Endothelial cell of umbilical vein (primary cell): ENCODE measurements around the gene SLF2.

Experiments used
- EZH2 ChIP-seq: IDR thresholded peaks from 2 replicates; pipeline ENCODE4 v1.6.1; 2012; ENCODE audit warnings: borderline replicate concordance, low read depth, mild to moderate bottlenecking, moderate library complexity, low read length, inconsistent platforms; ENCODE audit not compliant: severe bottlenecking
- FOS ChIP-seq: IDR thresholded peaks from 2 replicates; pipeline ENCODE4 v1.6.1; 2011; ENCODE audit warnings: mild to moderate bottlenecking, low read length, moderate library complexity, borderline replicate concordance; ENCODE audit not compliant: insufficient read depth
- JUN ChIP-seq: IDR thresholded peaks from 2 replicates; pipeline ENCODE4 v1.6.1; 2011; ENCODE audit warnings: borderline replicate concordance, low read depth; ENCODE audit not compliant: insufficient read length, insufficient read depth
- MYC ChIP-seq: IDR thresholded peaks from one replicate; pipeline ENCODE4 v1.6.1; 2011; ENCODE audit warnings: mild to moderate bottlenecking, low read depth, low read length
- POLR2A ChIP-seq: IDR thresholded peaks from 2 replicates; pipeline ENCODE4 v1.6.1; 2012; ENCODE audit warnings: low read depth, mild to moderate bottlenecking, control low read depth, low read length
- POLR2AphosphoS5 ChIP-seq: IDR thresholded peaks from 2 replicates; pipeline ENCODE4 v1.6.1; 2012; ENCODE audit warnings: low read depth, mild to moderate bottlenecking, control low read depth, low read length, moderate library complexity; ENCODE audit not compliant: insufficient read depth
- TF ChIP-seq, protein P1 (sequence below), 2 donors: IDR thresholded peaks; 1 replicate in 1 of 2; 2 replicates in 1 of 2; pipeline ENCODE4 v1.5.1; 2011; ENCODE audit warnings: low read length in 2 of 2, mild to moderate bottlenecking in 2 of 2, moderate library complexity in 2 of 2, control low read depth in 1 of 2, inconsistent platforms in 1 of 2, low read depth in 1 of 2; ENCODE audit not compliant: insufficient read depth in 1 of 2; ENCODE audit errors: extremely low read depth in 1 of 2
- TF ChIP-seq, protein P2 (sequence below): IDR thresholded peaks from 2 replicates; pipeline ENCODE4 v1.6.1; 2011; ENCODE audit not compliant: insufficient read depth, insufficient read length

GRCh38 chr10:100890141-100890672 is 22.6 kb upstream of the SLF2 start:
- TF ChIP-seq POLR2AphosphoS5 (no peak), EZH2 (no peak), POLR2A (no peak), FOS (no peak), JUN (no peak), MYC (no peak)
- TF ChIP-seq, protein P1, sequence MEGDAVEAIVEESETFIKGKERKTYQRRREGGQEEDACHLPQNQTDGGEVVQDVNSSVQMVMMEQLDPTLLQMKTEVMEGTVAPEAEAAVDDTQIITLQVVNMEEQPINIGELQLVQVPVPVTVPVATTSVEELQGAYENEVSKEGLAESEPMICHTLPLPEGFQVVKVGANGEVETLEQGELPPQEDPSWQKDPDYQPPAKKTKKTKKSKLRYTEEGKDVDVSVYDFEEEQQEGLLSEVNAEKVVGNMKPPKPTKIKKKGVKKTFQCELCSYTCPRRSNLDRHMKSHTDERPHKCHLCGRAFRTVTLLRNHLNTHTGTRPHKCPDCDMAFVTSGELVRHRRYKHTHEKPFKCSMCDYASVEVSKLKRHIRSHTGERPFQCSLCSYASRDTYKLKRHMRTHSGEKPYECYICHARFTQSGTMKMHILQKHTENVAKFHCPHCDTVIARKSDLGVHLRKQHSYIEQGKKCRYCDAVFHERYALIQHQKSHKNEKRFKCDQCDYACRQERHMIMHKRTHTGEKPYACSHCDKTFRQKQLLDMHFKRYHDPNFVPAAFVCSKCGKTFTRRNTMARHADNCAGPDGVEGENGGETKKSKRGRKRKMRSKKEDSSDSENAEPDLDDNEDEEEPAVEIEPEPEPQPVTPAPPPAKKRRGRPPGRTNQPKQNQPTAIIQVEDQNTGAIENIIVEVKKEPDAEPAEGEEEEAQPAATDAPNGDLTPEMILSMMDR (IDR thresholded peaks at IDR 0.05; ENCODE audit: extremely low read depth in 1 of 2, insufficient read depth in 1 of 2, low read depth in 1 of 2, low read length in 2 of 2), result no peak
- TF ChIP-seq, protein P2, sequence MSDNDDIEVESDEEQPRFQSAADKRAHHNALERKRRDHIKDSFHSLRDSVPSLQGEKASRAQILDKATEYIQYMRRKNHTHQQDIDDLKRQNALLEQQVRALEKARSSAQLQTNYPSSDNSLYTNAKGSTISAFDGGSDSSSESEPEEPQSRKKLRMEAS, result no peak
